SK-N-SH treated with all-trans-retinoic acid at 6 μM for 48 hours (cell line): ENCODE results near the gene SORCS1.

ENCODE experiments used
- ATAC-seq: fragments of 200-7000 bp; cut with Tn5 transposase; 3 replicates; pipeline ENCODE4 v1.9.1; 2020; ENCODE audit warnings: mild to moderate bottlenecking, moderate library complexity
- ARNTL ChIP-seq: fragments of 450-650 bp; formaldehyde crosslinking; IDR thresholded peaks from 2 replicates; pipeline ENCODE4 v1.5.0; 2020; ENCODE audit warnings: low read depth, mild to moderate bottlenecking, moderate library complexity, borderline replicate concordance
- BACH2 ChIP-seq: fragments of 250-450 bp; sonication (Bioruptor Pico); IDR thresholded peaks from 2 replicates; pipeline ENCODE4 v1.9.0; 2021; ENCODE audit warnings: mild to moderate bottlenecking, borderline replicate concordance
- CREB5 ChIP-seq: fragments of 250-450 bp; sonication (Bioruptor Pico); IDR thresholded peaks from 2 replicates; pipeline ENCODE4 v1.5.1; 2020; ENCODE audit warnings: low read depth, mild to moderate bottlenecking, moderate library complexity
- CSDC2 ChIP-seq: fragments of 250-450 bp; sonication (Bioruptor Pico); IDR thresholded peaks from 2 replicates; pipeline ENCODE4 v1.5.0; 2020; ENCODE audit warnings: mild to moderate bottlenecking, moderate library complexity
- ESRRG ChIP-seq: fragments of 250-450 bp; sonication (Bioruptor Pico); IDR thresholded peaks from 2 replicates; pipeline ENCODE4 v1.6.1; 2021; ENCODE audit warnings: mild to moderate bottlenecking
- GLIS3 ChIP-seq: fragments of 250-450 bp; sonication (Bioruptor Pico); IDR thresholded peaks from 2 replicates; pipeline ENCODE4 v1.5.0; 2020; ENCODE audit warnings: mild to moderate bottlenecking, moderate library complexity
- ISL1 ChIP-seq: fragments of 250-450 bp; sonication (Bioruptor Pico); IDR thresholded peaks from 2 replicates; pipeline ENCODE4 v2.1.2; 2022; ENCODE audit warnings: mild to moderate bottlenecking, moderate library complexity
- OSR1 ChIP-seq: fragments of 250-450 bp; sonication (Bioruptor Pico); IDR thresholded peaks from 2 replicates; pipeline ENCODE4 v1.8.0; 2022; ENCODE audit warnings: moderate library complexity, mild to moderate bottlenecking, inconsistent platforms
- PATZ1 ChIP-seq: fragments of 250-450 bp; sonication (Bioruptor Pico); IDR thresholded peaks from 2 replicates; pipeline ENCODE4 v1.8.0; 2020; ENCODE audit warnings: mild to moderate bottlenecking, moderate library complexity, borderline replicate concordance
- POU6F1 ChIP-seq: fragments of 250-450 bp; sonication (Bioruptor Pico); IDR thresholded peaks from 2 replicates; pipeline ENCODE4 v1.8.0; 2021; ENCODE audit warnings: low read depth, mild to moderate bottlenecking, moderate library complexity, borderline replicate concordance
- PPARA ChIP-seq: fragments of 250-450 bp; sonication (Bioruptor Pico); IDR thresholded peaks from 2 replicates; pipeline ENCODE4 v1.5.0; 2020; ENCODE audit warnings: mild to moderate bottlenecking, borderline replicate concordance
- SNAI2 ChIP-seq: fragments of 250-450 bp; sonication (Bioruptor Pico); IDR thresholded peaks from 2 replicates; pipeline ENCODE4 v1.5.0; 2020; ENCODE audit warnings: mild to moderate bottlenecking, moderate library complexity
- TCF4 ChIP-seq: fragments of 250-450 bp; sonication (Bioruptor Pico); IDR thresholded peaks from 2 replicates; pipeline ENCODE4 v1.8.0; 2021; ENCODE audit warnings: mild to moderate bottlenecking, moderate library complexity, borderline replicate concordance
- TOX ChIP-seq: fragments of 250-450 bp; sonication (Bioruptor Pico); IDR thresholded peaks from 2 replicates; pipeline ENCODE4 v1.8.0; 2021; ENCODE audit warnings: mild to moderate bottlenecking, moderate library complexity, borderline replicate concordance
- ZC3H10 ChIP-seq: fragments of 250-450 bp; sonication (Bioruptor Pico); IDR thresholded peaks from 2 replicates; pipeline ENCODE4 v1.5.1; 2021; ENCODE audit warnings: mild to moderate bottlenecking, moderate library complexity
- ZFP3 ChIP-seq: fragments of 250-450 bp; sonication (Bioruptor Pico); IDR thresholded peaks from 2 replicates; pipeline ENCODE4 v1.5.0; 2020; ENCODE audit warnings: mild to moderate bottlenecking, moderate library complexity
- ZFP30 ChIP-seq: fragments of 450-650 bp; formaldehyde crosslinking; IDR thresholded peaks from 2 replicates; pipeline ENCODE4 v1.5.0; 2022; ENCODE audit warnings: mild to moderate bottlenecking, moderate library complexity
- ZNF565 ChIP-seq: fragments of 450-650 bp; formaldehyde crosslinking; conservative IDR thresholded peaks from 2 replicates; pipeline ENCODE4 v1.5.0; 2020; ENCODE audit warnings: low read depth, mild to moderate bottlenecking, moderate library complexity
- ZNF70 ChIP-seq: fragments of 450-650 bp; formaldehyde crosslinking; IDR thresholded peaks from 2 replicates; pipeline ENCODE4 v1.5.0; 2020; ENCODE audit warnings: mild to moderate bottlenecking, moderate library complexity
- ZNF8 ChIP-seq: fragments of 450-650 bp; formaldehyde crosslinking; IDR thresholded peaks from 2 replicates; pipeline ENCODE4 v1.5.0; 2020; ENCODE audit warnings: mild to moderate bottlenecking, moderate library complexity
- TF ChIP-seq, protein P1 (sequence below): fragments of 250-450 bp; sonication (Bioruptor Pico); IDR thresholded peaks from 2 replicates; pipeline ENCODE4 v1.5.0; 2020; ENCODE audit warnings: mild to moderate bottlenecking, moderate library complexity

Gene SORCS1

GRCh38 chr10:106576534-106576933 lies 588.0 kb downstream of the SORCS1 start:
- ATAC-seq, result no peak
- TF ChIP-seq PPARA (CRISPR knock-in tag), result no peak
- no peak for TF ChIP-seq POU6F1 (CRISPR knock-in tag)
- no peak for TF ChIP-seq ZNF565 (CRISPR knock-in tag)
- no peak for TF ChIP-seq BACH2
- TF ChIP-seq SNAI2 (CRISPR knock-in tag), result no peak
- TF ChIP-seq ZC3H10 (CRISPR knock-in tag), result no peak
- TF ChIP-seq, protein P1, sequence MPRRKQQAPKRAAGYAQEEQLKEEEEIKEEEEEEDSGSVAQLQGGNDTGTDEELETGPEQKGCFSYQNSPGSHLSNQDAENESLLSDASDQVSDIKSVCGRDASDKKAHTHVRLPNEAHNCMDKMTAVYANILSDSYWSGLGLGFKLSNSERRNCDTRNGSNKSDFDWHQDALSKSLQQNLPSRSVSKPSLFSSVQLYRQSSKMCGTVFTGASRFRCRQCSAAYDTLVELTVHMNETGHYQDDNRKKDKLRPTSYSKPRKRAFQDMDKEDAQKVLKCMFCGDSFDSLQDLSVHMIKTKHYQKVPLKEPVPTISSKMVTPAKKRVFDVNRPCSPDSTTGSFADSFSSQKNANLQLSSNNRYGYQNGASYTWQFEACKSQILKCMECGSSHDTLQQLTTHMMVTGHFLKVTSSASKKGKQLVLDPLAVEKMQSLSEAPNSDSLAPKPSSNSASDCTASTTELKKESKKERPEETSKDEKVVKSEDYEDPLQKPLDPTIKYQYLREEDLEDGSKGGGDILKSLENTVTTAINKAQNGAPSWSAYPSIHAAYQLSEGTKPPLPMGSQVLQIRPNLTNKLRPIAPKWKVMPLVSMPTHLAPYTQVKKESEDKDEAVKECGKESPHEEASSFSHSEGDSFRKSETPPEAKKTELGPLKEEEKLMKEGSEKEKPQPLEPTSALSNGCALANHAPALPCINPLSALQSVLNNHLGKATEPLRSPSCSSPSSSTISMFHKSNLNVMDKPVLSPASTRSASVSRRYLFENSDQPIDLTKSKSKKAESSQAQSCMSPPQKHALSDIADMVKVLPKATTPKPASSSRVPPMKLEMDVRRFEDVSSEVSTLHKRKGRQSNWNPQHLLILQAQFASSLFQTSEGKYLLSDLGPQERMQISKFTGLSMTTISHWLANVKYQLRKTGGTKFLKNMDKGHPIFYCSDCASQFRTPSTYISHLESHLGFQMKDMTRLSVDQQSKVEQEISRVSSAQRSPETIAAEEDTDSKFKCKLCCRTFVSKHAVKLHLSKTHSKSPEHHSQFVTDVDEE, result no peak
- no peak for TF ChIP-seq TOX (CRISPR knock-in tag)
- TF ChIP-seq ISL1 (CRISPR knock-in tag), result no peak
- TF ChIP-seq OSR1 (CRISPR knock-in tag), result no peak
- TF ChIP-seq ESRRG (CRISPR knock-in tag), result no peak
- no peak for TF ChIP-seq ZFP30 (CRISPR knock-in tag)
- TF ChIP-seq CSDC2, result no peak
- no peak for TF ChIP-seq GLIS3 (CRISPR knock-in tag)
- TF ChIP-seq ZNF70, result no peak
- TF ChIP-seq PATZ1, result no peak
- no peak for TF ChIP-seq ZFP3 (CRISPR knock-in tag)
- TF ChIP-seq, all 23 proteins: peak for 0

DNA sequence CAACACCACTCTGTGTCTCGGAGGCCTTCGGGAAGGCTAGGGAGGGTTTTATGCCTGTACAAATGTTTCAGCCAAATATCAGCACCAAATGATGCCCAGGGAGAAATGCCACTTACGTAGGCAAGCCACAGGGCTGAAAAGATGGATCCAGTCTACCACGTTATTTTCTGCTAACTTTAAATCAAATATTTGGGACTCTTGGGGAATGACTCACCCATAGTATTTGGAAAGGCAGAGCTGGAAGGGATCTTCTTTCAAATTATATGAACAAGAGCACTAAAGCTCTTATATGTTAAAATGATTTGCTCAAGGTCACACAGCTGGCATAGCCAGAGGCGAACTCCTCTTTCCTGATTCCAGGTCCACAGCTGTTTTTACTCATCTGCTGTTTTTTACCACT lies 591.4 kb downstream of the SORCS1 start:
- no peak for TF ChIP-seq TCF4 (CRISPR knock-in tag)
- no peak for TF ChIP-seq ZNF8
- no peak for TF ChIP-seq GLIS3 (CRISPR knock-in tag)
- no peak for TF ChIP-seq POU6F1 (CRISPR knock-in tag)
- TF ChIP-seq CSDC2, result no peak
- TF ChIP-seq ARNTL, result no peak
- no peak for TF ChIP-seq PATZ1
- TF ChIP-seq TOX (CRISPR knock-in tag), result no peak
- no peak for TF ChIP-seq PPARA (CRISPR knock-in tag)
- no peak for TF ChIP-seq BACH2
- ATAC-seq, result no peak

DNA sequence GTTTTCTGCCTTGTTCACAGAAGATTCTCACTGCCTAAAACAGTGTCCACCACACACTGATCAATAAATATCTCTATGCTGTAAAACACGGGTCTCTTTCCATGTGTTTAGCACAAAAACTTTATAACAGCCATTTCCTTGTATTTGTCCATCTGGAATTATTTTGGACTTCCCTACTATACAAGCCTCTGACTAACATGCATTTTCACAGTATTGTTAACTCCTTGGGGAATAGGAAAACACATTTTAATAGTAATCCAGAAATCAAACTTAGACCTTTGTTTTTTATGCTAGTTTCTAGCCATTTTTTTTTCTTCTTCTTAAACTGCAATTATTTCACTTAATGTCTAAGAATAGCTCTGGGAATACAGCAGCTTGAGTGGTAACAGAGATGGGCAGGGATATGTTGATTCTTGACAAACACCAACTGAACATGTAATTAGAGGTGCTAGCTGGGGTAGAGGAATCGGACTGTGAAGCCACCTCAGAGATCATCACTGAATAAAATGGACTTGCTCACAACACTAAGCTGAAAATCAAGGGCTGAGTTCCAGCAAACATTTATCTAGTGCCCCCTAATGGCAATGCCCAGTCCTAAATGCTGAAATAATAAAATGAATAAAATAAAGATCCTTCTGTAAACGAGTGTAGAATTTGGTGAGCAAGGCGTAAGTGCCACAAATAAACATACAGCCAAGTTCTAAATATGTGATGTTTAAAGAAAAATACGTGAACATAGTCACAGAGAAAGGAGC lies 593.1 kb downstream of the SORCS1 start:
- no peak for TF ChIP-seq SNAI2 (CRISPR knock-in tag)
- no peak for TF ChIP-seq OSR1 (CRISPR knock-in tag)
- no peak for TF ChIP-seq ZNF8
- TF ChIP-seq CSDC2, result no peak
- TF ChIP-seq TCF4 (CRISPR knock-in tag), result no peak
- TF ChIP-seq CREB5, result no peak
- ATAC-seq, result no peak
